ENCODE results near the gene CCT8.

CCT8 gene

GRCh38 chr21:29082046-29082815 lies 8.8 kb upstream of the CCT8 start:
- H3K9ac ChIP-seq (ENCODE audit: low read depth, low read length, poor library complexity, severe bottlenecking): no peak overlapping the region
- H3F3A ChIP-seq (ENCODE audit: low read depth): no peaks in the 10 kb centered on the region
- no peaks in the 10 kb centered on the region; the same call in 1 of the 2 replicates for H3K36me3 ChIP-seq (ENCODE audit: insufficient read depth, low read length)
- no peak for TF ChIP-seq EZH2phosphoT487 (IDR thresholded peaks at IDR 0.05; ENCODE audit: borderline replicate concordance)
- H3K79me2 ChIP-seq (ENCODE audit: insufficient read depth, low read length): peaks cover 30% of the 10 kb centered on the region; the same call in 1 of the 2 replicates
- H3K27me3 ChIP-seq (ENCODE audit: insufficient read depth, low read length, poor library complexity, severe bottlenecking): no peaks in the 10 kb centered on the region
- no peak overlapping the region for H2AFZ ChIP-seq (ENCODE audit: low read length)
- H3K4me1 ChIP-seq (ENCODE audit: insufficient read depth, low read length, poor library complexity, severe bottlenecking): peaks cover 28% of the 10 kb centered on the region
- H4K20me1 ChIP-seq (ENCODE audit: insufficient read depth, low read length, poor library complexity, severe bottlenecking): no peaks in the 10 kb centered on the region
- H3K4me2 ChIP-seq (ENCODE audit: low read depth, low read length, poor library complexity, severe bottlenecking): no peak overlapping the region
- H3K9me3 ChIP-seq (ENCODE audit: insufficient read depth, low read depth, low read length): no peaks in the 10 kb centered on the region
- H3K4me3 ChIP-seq (ENCODE audit: low read length, poor library complexity, severe bottlenecking): no peak overlapping the region
- no peaks in the 10 kb centered on the region for H3K9me2 ChIP-seq (replicated peaks; ENCODE audit: low read depth, low read length)

DNA sequence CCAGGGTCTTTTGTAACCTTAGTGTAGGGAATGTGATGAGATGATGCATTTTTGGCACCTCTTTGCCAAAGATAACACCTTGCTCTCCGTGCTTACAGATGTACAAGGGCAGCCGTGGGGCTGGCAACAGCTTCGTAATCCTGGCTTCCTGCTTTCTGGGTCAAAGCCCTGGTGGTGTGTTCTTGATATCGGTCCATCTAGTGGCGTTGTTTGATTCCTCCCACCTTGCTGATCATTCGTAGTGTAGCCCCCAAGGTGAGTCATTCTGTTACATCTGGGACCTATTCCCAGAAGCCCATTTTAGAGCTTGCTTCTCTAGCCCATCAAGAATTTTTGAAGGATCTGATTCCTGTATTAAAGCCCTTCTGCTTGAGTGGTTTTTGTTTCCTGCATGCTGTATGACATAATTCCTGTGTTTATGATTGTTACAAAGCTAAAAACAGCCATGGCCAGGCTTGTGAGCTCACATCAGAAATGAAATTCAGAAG lies 7.0 kb upstream of the CCT8 start:
- Histone ChIP-seq H3K4me3 (ENCODE audit: low read length, poor library complexity, severe bottlenecking) (peak overlapping the region; percentile 78), H3K27me3 (ENCODE audit: insufficient read depth, low read length, poor library complexity, severe bottlenecking) (no peaks in the 10 kb centered on the region), H4K20me1 (ENCODE audit: insufficient read depth, low read length, poor library complexity, severe bottlenecking) (no peaks in the 10 kb centered on the region), H3K4me1 (ENCODE audit: insufficient read depth, low read length, poor library complexity, severe bottlenecking) (peaks cover 28% of the 10 kb centered on the region), H3K4me2 (ENCODE audit: low read depth, low read length, poor library complexity, severe bottlenecking) (peak overlapping the region; percentile 79), H3K9ac (ENCODE audit: low read depth, low read length, poor library complexity, severe bottlenecking) (peak overlapping the region; percentile 36), H3K36me3 (ENCODE audit: insufficient read depth, low read length) (no peaks in the 10 kb centered on the region), H3K9me2 (replicated peaks; ENCODE audit: low read depth, low read length) (no peaks in the 10 kb centered on the region), H3K79me2 (ENCODE audit: insufficient read depth, low read length) (peaks cover 30% of the 10 kb centered on the region; the same call in 1 of the 2 replicates), H2AFZ (ENCODE audit: low read length) (no peak overlapping the region), H3F3A (ENCODE audit: low read depth) (0 out of 2 replicates have a peak, but pooled peaks cover 7% of the 10 kb centered on the region), H3K9me3 (ENCODE audit: insufficient read depth, low read depth, low read length) (no peaks in the 10 kb centered on the region)
- TF ChIP-seq EZH2phosphoT487 (IDR thresholded peaks at IDR 0.05; ENCODE audit: borderline replicate concordance): no peak
- TF ChIP-seq, protein P1, sequence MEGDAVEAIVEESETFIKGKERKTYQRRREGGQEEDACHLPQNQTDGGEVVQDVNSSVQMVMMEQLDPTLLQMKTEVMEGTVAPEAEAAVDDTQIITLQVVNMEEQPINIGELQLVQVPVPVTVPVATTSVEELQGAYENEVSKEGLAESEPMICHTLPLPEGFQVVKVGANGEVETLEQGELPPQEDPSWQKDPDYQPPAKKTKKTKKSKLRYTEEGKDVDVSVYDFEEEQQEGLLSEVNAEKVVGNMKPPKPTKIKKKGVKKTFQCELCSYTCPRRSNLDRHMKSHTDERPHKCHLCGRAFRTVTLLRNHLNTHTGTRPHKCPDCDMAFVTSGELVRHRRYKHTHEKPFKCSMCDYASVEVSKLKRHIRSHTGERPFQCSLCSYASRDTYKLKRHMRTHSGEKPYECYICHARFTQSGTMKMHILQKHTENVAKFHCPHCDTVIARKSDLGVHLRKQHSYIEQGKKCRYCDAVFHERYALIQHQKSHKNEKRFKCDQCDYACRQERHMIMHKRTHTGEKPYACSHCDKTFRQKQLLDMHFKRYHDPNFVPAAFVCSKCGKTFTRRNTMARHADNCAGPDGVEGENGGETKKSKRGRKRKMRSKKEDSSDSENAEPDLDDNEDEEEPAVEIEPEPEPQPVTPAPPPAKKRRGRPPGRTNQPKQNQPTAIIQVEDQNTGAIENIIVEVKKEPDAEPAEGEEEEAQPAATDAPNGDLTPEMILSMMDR (conservative IDR thresholded peaks at IDR 0.05; ENCODE audit: low read length): no peak

GRCh38 chr21:29078869-29079767 lies 5.7 kb upstream of the CCT8 start:
- H2AFZ ChIP-seq (ENCODE audit: low read length): peak overlapping the region; percentile 56
- H3K79me2 ChIP-seq (ENCODE audit: insufficient read depth, low read length): peaks cover 30% of the 10 kb centered on the region; the same call in 1 of the 2 replicates
- H3F3A ChIP-seq (ENCODE audit: low read depth): 0 out of 2 replicates have a peak, but pooled peaks cover 7% of the 10 kb centered on the region
- no peaks in the 10 kb centered on the region for H3K9me2 ChIP-seq (replicated peaks; ENCODE audit: low read depth, low read length)
- peak overlapping the region; percentile 78 for H3K4me3 ChIP-seq (ENCODE audit: low read length, poor library complexity, severe bottlenecking)
- peaks cover 29% of the 10 kb centered on the region for H3K4me1 ChIP-seq (ENCODE audit: insufficient read depth, low read length, poor library complexity, severe bottlenecking)
- no peaks in the 10 kb centered on the region for H3K9me3 ChIP-seq (ENCODE audit: insufficient read depth, low read depth, low read length)
- peak overlapping the region; percentile 88 for H3K9ac ChIP-seq (ENCODE audit: low read depth, low read length, poor library complexity, severe bottlenecking)
- no peaks in the 10 kb centered on the region for H3K36me3 ChIP-seq (ENCODE audit: insufficient read depth, low read length)
- H3K4me2 ChIP-seq (ENCODE audit: low read depth, low read length, poor library complexity, severe bottlenecking): peak overlapping the region; percentile 79
- H4K20me1 ChIP-seq (ENCODE audit: insufficient read depth, low read length, poor library complexity, severe bottlenecking): no peaks in the 10 kb centered on the region
- TF ChIP-seq, protein P1 (conservative IDR thresholded peaks at IDR 0.05; ENCODE audit: low read length): no peak
- no peak for TF ChIP-seq EZH2phosphoT487 (IDR thresholded peaks at IDR 0.05; ENCODE audit: borderline replicate concordance)
- no peaks in the 10 kb centered on the region for H3K27me3 ChIP-seq (ENCODE audit: insufficient read depth, low read length, poor library complexity, severe bottlenecking)

Measured in Loucy (cell line).